Parathyroid adenoma (tissue), 2 donors: ENCODE results near the gene GNAZ.

Experiments
- H2AFZ ChIP-seq: fragments of 300-600 bp; sonication (generic); one replicate; pipeline ENCODE4 v1.7.0; 2017; ENCODE audit warnings: antibody characterized with exemption, mild to moderate bottlenecking
- H3K27ac ChIP-seq: fragments of 300-600 bp; sonication (generic); one replicate; pipeline ENCODE4 v1.7.0; 2017
- H3K27me3 ChIP-seq: fragments of 300-600 bp; sonication (generic); one replicate; pipeline ENCODE4 v1.7.0; 2017; ENCODE audit warnings: low read length; ENCODE audit not compliant: control insufficient read depth, insufficient read depth
- H3K36me3 ChIP-seq: fragments of 300-600 bp; sonication (generic); one replicate; pipeline ENCODE4 v1.7.0; 2017; ENCODE audit warnings: low read length; ENCODE audit not compliant: control insufficient read depth, insufficient read depth
- H3K4me1 ChIP-seq: fragments of 300-600 bp; sonication (generic); one replicate; pipeline ENCODE4 v1.7.0; 2017; ENCODE audit warnings: control low read depth
- H3K4me2 ChIP-seq: fragments of 300-600 bp; sonication (generic); one replicate; pipeline ENCODE4 v1.7.0; 2017; ENCODE audit warnings: low read length
- H3K4me3 ChIP-seq: fragments of 300-600 bp; sonication (generic); one replicate; pipeline ENCODE4 v1.7.0; 2017; ENCODE audit warnings: low read depth, low read length
- H3K79me2 ChIP-seq: fragments of 300-600 bp; sonication (generic); one replicate; pipeline ENCODE4 v1.7.0; 2017; ENCODE audit warnings: control low read depth
- H3K9ac ChIP-seq: fragments of 300-600 bp; sonication (generic); one replicate; pipeline ENCODE4 v1.7.0; 2017; ENCODE audit warnings: mild to moderate bottlenecking
- H3K9me3 ChIP-seq: fragments of 300-600 bp; sonication (generic); one replicate; pipeline ENCODE4 v1.7.0; 2017; ENCODE audit warnings: low read length; ENCODE audit not compliant: control insufficient read depth
- CTCF ChIP-seq: fragments of 300-600 bp; sonication (generic); IDR thresholded peaks from one replicate; pipeline ENCODE4 v1.7.0; 2017; ENCODE audit warnings: antibody characterized with exemption, mild to moderate bottlenecking
- donor health status: primary hyperparathyroidism.

GNAZ gene

GRCh38 chr22:23127055-23127756, 56.9 kb downstream of the GNAZ start:
- Histone ChIP-seq H3K9ac (no peak overlapping the region), H3K9me3 (no peaks in the 10 kb centered on the region), H3K4me1 (no peaks in the 10 kb centered on the region), H3K27me3 (no peaks in the 10 kb centered on the region), H3K4me2 (no peak overlapping the region), H3K36me3 (no peaks in the 10 kb centered on the region), H3K4me3 (no peak overlapping the region), H3K79me2 (no peaks in the 10 kb centered on the region), H3K27ac (no peak overlapping the region), H2AFZ (no peak overlapping the region)
- TF ChIP-seq CTCF = no peak

GRCh38 chr22:23127788-23128187, 57.5 kb downstream of the GNAZ start:
- H3K4me2 ChIP-seq = no peak overlapping the region
- H3K4me3 ChIP-seq = no peak overlapping the region
- no peak overlapping the region for H3K27ac ChIP-seq
- H3K9ac ChIP-seq = no peak overlapping the region
- no peaks in the 10 kb centered on the region for H3K27me3 ChIP-seq
- no peaks in the 10 kb centered on the region for H3K36me3 ChIP-seq
- no peaks in the 10 kb centered on the region for H3K9me3 ChIP-seq
- no peaks in the 10 kb centered on the region for H3K4me1 ChIP-seq
- TF ChIP-seq CTCF = no peak
- no peak overlapping the region for H2AFZ ChIP-seq
- no peaks in the 10 kb centered on the region for H3K79me2 ChIP-seq

GRCh38 chr22:23128269-23129108, 58.2 kb downstream of the GNAZ start:
- no peaks in the 10 kb centered on the region for H3K27me3 ChIP-seq
- no peak overlapping the region for H3K27ac ChIP-seq
- no peaks in the 10 kb centered on the region for H3K36me3 ChIP-seq
- H2AFZ ChIP-seq = no peak overlapping the region
- no peaks in the 10 kb centered on the region for H3K4me1 ChIP-seq
- H3K9me3 ChIP-seq = no peaks in the 10 kb centered on the region
- H3K79me2 ChIP-seq = no peaks in the 10 kb centered on the region
- H3K4me3 ChIP-seq = no peak overlapping the region
- TF ChIP-seq CTCF = peak; percentile 50
- no peak overlapping the region for H3K9ac ChIP-seq
- no peak overlapping the region for H3K4me2 ChIP-seq

- Histone ChIP-seq H2AFZ (no peak overlapping the region), H3K27ac (no peak overlapping the region), H3K4me1 (no peaks in the 10 kb centered on the region), H3K9me3 (no peaks in the 10 kb centered on the region), H3K79me2 (no peaks in the 10 kb centered on the region), H3K9ac (no peak overlapping the region), H3K4me3 (no peak overlapping the region), H3K27me3 (no peaks in the 10 kb centered on the region), H3K4me2 (no peak overlapping the region), H3K36me3 (no peaks in the 10 kb centered on the region)
- no peak for TF ChIP-seq CTCF
Observed at GRCh38 chr22:23129149-23129548, 58.8 kb downstream of the GNAZ start.
